Measurements from ENCODE around the gene TAS2R1.

DNA sequence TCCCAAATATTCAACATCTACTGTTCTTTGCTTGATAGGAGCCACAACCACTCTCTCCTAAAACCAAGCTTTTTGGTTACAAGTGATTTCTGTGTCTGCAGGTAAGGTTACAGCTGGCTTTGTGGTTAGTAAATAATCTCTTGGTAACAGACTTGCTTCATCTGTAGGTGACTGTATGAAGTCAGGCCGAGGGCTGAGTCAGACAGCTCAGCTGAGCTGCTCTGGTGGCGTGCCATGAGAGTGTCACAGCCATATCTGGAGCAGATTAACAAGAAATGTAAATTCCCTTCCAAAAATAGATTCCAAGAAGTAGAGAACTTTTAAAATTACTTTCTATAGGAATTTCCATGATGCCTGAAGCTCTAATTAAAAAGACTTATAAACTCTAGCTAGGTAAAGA lies 23.7 kb upstream of the TAS2R1 start:
- TF ChIP-seq, protein P1, sequence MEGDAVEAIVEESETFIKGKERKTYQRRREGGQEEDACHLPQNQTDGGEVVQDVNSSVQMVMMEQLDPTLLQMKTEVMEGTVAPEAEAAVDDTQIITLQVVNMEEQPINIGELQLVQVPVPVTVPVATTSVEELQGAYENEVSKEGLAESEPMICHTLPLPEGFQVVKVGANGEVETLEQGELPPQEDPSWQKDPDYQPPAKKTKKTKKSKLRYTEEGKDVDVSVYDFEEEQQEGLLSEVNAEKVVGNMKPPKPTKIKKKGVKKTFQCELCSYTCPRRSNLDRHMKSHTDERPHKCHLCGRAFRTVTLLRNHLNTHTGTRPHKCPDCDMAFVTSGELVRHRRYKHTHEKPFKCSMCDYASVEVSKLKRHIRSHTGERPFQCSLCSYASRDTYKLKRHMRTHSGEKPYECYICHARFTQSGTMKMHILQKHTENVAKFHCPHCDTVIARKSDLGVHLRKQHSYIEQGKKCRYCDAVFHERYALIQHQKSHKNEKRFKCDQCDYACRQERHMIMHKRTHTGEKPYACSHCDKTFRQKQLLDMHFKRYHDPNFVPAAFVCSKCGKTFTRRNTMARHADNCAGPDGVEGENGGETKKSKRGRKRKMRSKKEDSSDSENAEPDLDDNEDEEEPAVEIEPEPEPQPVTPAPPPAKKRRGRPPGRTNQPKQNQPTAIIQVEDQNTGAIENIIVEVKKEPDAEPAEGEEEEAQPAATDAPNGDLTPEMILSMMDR (IDR thresholded peaks at IDR 0.05): no peak
- TF ChIP-seq ZFX (IDR thresholded peaks at IDR 0.05; ENCODE audit: borderline replicate concordance): no peak

Data from 22Rv1 (cell line).